ENCODE results near the gene PCDHB11. TPM values are rescaled to one million over a fixed set of nuclear protein-coding genes. Genes with fewer than 3 reads are reported as not detected.
"Not testable (repeated sequence)": the region's sequence is repeated elsewhere in the genome, so short reads cannot be mapped to it uniquely, and the experiment has no call there.

PCDHB11 gene
- total RNA-seq, 2 experiments from 2014 or later: not detected

DNA sequence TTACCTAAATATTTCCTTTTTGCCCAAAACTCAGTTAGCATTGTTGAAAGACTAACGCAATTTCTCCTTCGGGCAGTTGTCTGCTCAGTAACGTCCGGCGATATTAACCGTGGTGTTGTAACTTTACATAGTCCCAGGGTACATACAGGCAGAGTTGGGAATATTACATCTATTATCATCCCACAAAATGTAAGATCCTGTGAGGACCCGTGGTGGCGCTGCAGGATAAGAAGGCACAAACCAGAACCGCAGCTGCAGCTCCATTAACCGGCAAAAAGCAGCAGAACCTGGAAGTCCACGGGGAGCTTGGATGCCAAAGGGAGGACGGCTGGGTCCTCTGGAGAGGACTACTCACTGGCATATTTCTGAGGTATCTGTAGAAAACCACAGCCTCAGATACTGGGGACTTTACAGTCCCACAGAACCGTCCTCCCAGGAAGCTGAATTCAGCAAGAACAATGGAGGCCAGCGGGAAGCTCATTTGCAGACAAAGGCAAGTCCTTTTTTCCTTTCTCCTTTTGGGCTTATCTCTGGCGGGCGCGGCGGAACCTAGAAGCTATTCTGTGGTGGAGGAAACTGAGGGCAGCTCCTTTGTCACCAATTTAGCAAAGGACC lies 21.7 kb upstream of the PCDHB11 start, which contains the start of gene PCDHB8:
Gene PCDHB8, plus strand, starts transcription at position 214 of the 615 bp plus-strand sequence. Its CDS starts 245 bp downstream, at position 459.
- H3K27me3 Mint-ChIP-seq; H3K27ac Mint-ChIP-seq; H3K4me3 Mint-ChIP-seq; H3K36me3 Mint-ChIP-seq; POLR2A ChIA-PET; DNase-seq; H3K9me3 Mint-ChIP-seq; H3K4me1 Mint-ChIP-seq; ATAC-seq (ENCODE audit: low read depth): not testable (repeated sequence)

DNA sequence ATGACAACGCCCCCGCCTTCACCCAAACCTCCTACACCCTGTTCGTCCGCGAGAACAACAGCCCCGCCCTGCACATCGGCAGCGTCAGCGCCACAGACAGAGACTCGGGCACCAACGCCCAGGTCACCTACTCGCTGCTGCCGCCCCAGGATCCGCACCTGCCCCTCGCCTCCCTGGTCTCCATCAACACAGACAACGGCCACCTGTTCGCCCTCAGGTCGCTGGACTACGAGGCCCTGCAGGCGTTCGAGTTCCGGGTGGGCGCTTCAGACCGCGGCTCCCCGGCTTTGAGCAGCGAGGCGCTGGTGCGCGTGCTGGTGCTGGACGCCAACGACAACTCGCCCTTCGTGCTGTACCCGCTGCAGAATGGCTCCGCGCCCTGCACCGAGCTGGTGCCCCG lies 20.1 kb upstream of the PCDHB11 start:
- H3K27me3 Mint-ChIP-seq; H3K27ac Mint-ChIP-seq; H3K4me1 Mint-ChIP-seq; H3K36me3 Mint-ChIP-seq; H3K4me3 Mint-ChIP-seq; POLR2A ChIA-PET; ATAC-seq (ENCODE audit: low read depth); H3K9me3 Mint-ChIP-seq: not testable (repeated sequence)
- DNase-seq: peak; percentile 44

DNA sequence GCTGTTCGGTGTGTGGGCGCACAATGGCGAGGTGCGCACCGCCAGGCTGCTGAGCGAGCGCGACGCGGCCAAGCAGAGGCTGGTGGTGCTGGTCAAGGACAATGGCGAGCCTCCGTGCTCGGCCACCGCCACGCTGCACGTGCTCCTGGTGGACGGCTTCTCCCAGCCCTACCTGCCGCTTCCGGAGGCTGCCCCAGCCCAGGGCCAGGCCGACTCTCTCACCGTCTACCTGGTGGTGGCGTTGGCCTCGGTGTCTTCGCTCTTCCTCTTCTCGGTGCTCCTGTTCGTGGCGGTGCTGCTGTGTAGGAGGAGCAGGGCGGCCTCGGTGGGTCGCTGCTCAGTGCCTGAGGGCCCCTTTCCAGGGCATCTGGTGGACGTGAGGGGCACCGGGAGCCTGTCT lies 19.6 kb upstream of the PCDHB11 start:
- H3K4me1 Mint-ChIP-seq, POLR2A ChIA-PET, H3K36me3 Mint-ChIP-seq: not testable (repeated sequence)

DNA sequence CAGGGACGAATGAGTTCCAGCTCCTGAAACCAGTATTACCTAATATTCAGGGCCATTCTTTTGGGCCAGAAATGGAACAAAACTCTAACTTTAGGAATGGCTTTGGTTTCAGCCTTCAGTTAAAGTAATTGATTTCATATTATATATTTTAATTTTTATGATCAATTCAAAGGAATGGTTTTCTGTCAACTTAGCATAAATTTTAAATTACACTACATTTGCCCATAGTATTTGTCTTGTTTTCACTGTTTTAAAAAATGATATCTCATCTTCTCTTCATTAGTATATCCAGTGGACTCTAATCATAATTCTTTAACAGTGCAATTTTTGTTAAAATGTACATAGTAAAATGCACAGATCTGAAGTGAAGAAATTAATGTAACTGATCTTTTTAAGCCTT lies 19.1 kb upstream of the PCDHB11 start:
- Mint-ChIP-seq H3K27ac (no peak overlapping the region), H3K4me3 (no peak overlapping the region)

More for the DNA sequence above, 19.6 kb upstream of the PCDHB11 start:
- H3K9me3 Mint-ChIP-seq; H3K27ac Mint-ChIP-seq; ATAC-seq (ENCODE audit: low read depth); H3K4me3 Mint-ChIP-seq; DNase-seq: not testable (repeated sequence)
- H3K27me3 Mint-ChIP-seq: peaks cover 12% of the 10 kb centered on the region

DNA sequence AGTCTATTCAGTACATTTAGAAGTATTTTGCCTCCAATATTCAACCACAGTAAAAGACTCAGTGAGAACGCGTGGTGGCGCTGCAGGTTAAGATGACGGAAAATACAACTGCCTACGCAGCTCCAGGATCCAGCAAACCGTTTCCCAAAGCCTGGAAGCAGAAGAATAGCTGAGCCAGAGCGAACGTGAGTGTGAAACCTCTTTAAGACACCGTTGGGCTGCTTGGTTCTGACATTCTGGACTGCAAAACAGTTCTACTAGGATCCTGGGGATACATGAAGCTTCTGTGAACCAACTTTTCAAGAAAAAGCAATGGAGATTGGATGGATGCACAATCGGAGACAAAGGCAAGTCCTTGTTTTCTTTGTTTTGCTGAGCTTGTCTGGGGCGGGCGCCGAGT lies 17.2 kb upstream of the PCDHB11 start, which contains the start of gene PCDHB16:
Gene PCDHB16, plus strand, starts transcription at position 140 of the 400 bp plus-strand sequence. Its CDS starts 173 bp downstream, at position 313.
- peaks cover 16% of the 10 kb centered on the region for H3K27me3 Mint-ChIP-seq
- POLR2A ChIA-PET: no interaction called here
- H3K4me3 Mint-ChIP-seq: no peak within 1 kb of the TSS
- DNase-seq (no peak), ATAC-seq (ENCODE audit: low read depth) (no peak)
- H3K9me3 Mint-ChIP-seq: peaks cover 13% of the 10 kb centered on the region
- no peaks in the 10 kb centered on the region for H3K36me3 Mint-ChIP-seq
- H3K27ac Mint-ChIP-seq: peak within 1 kb of the TSS; percentile 19
- H3K4me1 Mint-ChIP-seq: no peaks in the 10 kb centered on the region

More for the DNA sequence above, 19.1 kb upstream of the PCDHB11 start:
- peaks cover 8% of the 10 kb centered on the region for H3K9me3 Mint-ChIP-seq
- POLR2A ChIA-PET: no interaction called here
- H3K27me3 Mint-ChIP-seq: peaks cover 15% of the 10 kb centered on the region
- no peak for DNase-seq
- H3K4me1 Mint-ChIP-seq: no peaks in the 10 kb centered on the region
- ATAC-seq (ENCODE audit: low read depth): no peak
- no peaks in the 10 kb centered on the region for H3K36me3 Mint-ChIP-seq

DNA sequence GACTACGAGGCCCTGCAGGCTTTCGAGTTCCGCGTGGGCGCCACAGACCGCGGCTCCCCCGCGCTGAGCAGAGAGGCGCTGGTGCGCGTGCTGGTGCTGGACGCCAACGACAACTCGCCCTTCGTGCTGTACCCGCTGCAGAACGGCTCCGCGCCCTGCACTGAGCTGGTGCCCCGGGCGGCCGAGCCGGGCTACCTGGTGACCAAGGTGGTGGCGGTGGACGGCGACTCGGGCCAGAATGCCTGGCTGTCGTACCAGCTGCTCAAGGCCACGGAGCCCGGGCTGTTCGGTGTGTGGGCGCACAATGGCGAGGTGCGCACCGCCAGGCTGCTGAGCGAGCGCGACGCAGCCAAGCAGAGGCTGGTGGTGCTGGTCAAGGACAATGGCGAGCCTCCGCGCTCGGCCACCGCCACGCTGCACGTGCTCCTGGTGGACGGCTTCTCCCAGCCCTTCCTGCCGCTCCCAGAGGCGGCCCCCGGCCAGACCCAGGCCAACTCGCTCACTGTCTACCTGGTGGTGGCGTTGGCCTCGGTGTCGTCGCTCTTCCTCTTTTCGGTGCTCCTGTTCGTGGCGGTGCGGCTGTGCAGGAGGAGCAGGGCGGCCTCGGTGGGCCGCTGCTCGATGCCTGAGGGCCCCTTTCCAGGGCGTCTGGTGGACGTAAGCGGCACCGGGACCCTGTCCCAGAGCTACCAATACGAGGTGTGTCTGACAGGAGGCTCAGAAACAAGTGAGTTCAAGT lies 15.1 kb upstream of the PCDHB11 start:
- Mint-ChIP-seq H3K27me3 (peaks cover 19% of the 10 kb centered on the region), H3K9me3 (peaks cover 20% of the 10 kb centered on the region)
- ATAC-seq (ENCODE audit: low read depth); DNase-seq; H3K27ac Mint-ChIP-seq; H3K4me3 Mint-ChIP-seq; POLR2A ChIA-PET; H3K36me3 Mint-ChIP-seq; H3K4me1 Mint-ChIP-seq: not testable (repeated sequence)

DNA sequence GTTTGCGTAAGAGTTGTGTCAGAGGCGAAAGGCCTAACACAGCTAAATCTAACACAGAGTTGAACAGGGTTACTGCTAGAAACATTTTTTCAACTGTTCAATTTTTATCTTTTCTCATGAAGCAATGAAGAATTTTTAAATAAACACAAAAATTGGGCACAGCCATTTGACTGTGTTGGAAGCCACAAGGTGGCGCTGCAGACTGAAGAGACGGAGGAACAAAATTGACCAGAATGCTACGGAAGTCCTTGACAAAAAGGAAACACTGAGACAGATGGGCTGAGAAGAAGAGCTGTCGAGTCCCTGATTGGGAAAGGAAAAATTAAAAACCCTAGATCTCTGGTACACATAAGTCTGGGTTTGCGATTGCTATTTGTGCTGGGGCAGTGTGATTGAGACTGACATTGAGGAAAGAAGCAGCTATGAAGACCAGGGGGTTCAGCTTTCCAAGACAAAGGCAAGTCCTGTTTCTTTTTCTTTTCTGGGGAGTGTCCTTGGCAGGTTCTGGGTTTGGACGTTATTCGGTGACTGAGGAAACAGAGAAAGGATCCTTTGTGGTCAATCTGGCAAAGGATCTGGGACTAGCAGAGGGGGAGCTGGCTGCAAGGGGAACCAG lies 12.4 kb upstream of the PCDHB11 start, which contains the start of gene PCDHB9:
Gene PCDHB9, plus strand, starts transcription at position 265 of the 616 bp plus-strand sequence. Its CDS starts 158 bp downstream, at position 423.
- Mint-ChIP-seq H3K27me3 (peaks cover 20% of the 10 kb centered on the region), H3K36me3 (no peaks in the 10 kb centered on the region), H3K9me3 (peaks cover 25% of the 10 kb centered on the region), H3K4me3 (no peak within 1 kb of the TSS), H3K4me1 (no peaks in the 10 kb centered on the region), H3K27ac (no peak within 1 kb of the TSS)
- POLR2A ChIA-PET: no interaction called here
- ATAC-seq (ENCODE audit: low read depth) (no peak), DNase-seq (no peak)

DNA sequence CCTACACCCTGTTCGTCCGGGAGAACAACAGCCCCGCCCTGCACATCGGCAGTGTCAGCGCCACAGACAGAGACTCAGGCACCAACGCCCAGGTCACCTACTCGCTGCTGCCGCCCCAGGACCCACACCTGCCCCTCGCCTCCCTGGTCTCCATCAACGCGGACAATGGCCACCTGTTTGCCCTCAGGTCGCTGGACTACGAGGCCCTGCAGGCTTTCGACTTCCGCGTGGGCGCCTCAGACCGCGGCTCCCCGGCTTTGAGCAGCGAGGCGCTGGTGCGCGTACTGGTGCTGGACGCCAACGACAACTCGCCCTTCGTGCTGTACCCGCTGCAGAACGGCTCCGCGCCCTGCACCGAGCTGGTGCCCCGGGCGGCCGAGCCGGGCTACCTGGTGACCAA lies 10.7 kb upstream of the PCDHB11 start:
- DNase-seq; H3K36me3 Mint-ChIP-seq; ATAC-seq (ENCODE audit: low read depth); POLR2A ChIA-PET; H3K4me1 Mint-ChIP-seq; H3K27ac Mint-ChIP-seq; H3K4me3 Mint-ChIP-seq: not testable (repeated sequence)
- H3K27me3 Mint-ChIP-seq: peaks cover 16% of the 10 kb centered on the region
- peaks cover 29% of the 10 kb centered on the region for H3K9me3 Mint-ChIP-seq

DNA sequence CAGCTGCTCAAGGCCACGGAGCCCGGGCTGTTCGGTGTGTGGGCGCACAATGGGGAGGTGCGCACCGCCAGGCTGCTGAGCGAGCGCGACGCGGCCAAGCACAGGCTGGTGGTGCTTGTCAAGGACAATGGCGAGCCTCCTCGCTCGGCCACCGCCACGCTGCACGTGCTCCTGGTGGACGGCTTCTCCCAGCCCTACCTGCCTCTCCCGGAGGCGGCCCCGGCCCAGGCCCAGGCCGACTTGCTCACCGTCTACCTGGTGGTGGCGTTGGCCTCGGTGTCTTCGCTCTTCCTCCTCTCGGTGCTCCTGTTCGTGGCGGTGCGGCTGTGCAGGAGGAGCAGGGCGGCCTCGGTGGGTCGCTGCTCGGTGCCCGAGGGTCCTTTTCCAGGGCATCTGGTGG lies 10.3 kb upstream of the PCDHB11 start:
- Mint-ChIP-seq H3K9me3 (peaks cover 29% of the 10 kb centered on the region), H3K27me3 (peaks cover 16% of the 10 kb centered on the region)
- H3K4me1 Mint-ChIP-seq; H3K36me3 Mint-ChIP-seq; POLR2A ChIA-PET; DNase-seq; H3K4me3 Mint-ChIP-seq; H3K27ac Mint-ChIP-seq; ATAC-seq (ENCODE audit: low read depth): not testable (repeated sequence)

DNA sequence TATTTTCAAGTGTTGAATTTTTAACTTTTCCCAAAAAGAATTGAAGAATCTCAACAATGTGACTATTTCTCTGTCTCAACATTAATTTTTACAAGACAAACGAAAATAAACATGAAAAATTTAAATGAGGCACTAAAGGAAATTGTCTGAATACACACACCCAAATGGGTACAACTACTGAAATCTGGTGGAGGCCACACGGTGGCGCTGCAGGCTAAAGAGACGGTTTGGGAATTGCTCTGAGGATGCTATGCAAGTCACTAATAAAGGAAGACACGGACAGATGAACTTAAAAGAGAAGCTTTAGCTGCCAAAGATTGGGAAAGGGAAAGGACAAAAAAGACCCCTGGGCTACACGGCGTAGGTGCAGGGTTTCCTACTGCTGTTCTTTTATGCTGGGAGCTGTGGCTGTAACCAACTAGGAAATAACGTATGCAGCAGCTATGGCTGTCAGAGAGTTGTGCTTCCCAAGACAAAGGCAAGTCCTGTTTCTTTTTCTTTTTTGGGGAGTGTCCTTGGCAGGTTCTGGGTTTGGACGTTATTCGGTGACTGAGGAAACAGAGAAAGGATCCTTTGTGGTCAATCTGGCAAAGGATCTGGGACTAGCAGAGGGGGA lies 7.2 kb upstream of the PCDHB11 start, which contains the start of gene PCDHB10:
Gene PCDHB10, plus strand, starts transcription at position 244 of the 616 bp plus-strand sequence. Its CDS starts 200 bp downstream, at position 444.
- H3K27me3 Mint-ChIP-seq: peaks cover 8% of the 10 kb centered on the region
- no peak within 1 kb of the TSS for H3K4me3 Mint-ChIP-seq
- no peak within 1 kb of the TSS for H3K27ac Mint-ChIP-seq
- no peaks in the 10 kb centered on the region for H3K4me1 Mint-ChIP-seq
- POLR2A ChIA-PET: no interaction called here
- H3K9me3 Mint-ChIP-seq: peaks cover 26% of the 10 kb centered on the region
- DNase-seq (peak; percentile 41), ATAC-seq (ENCODE audit: low read depth) (no peak)
- H3K36me3 Mint-ChIP-seq: peaks cover 1% of the 10 kb centered on the region

DNA sequence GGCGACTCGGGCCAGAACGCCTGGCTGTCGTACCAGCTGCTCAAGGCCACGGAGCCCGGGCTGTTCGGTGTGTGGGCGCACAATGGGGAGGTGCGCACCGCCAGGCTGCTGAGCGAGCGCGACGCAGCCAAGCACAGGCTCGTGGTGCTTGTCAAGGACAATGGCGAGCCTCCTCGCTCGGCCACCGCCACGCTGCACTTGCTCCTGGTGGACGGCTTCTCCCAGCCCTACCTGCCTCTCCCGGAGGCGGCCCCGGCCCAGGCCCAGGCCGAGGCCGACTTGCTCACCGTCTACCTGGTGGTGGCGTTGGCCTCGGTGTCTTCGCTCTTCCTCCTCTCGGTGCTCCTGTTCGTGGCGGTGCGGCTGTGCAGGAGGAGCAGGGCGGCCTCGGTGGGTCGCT lies 5.1 kb upstream of the PCDHB11 start:
- H3K27ac Mint-ChIP-seq; ATAC-seq (ENCODE audit: low read depth); H3K4me3 Mint-ChIP-seq; H3K4me1 Mint-ChIP-seq; DNase-seq; H3K27me3 Mint-ChIP-seq; POLR2A ChIA-PET; H3K36me3 Mint-ChIP-seq: not testable (repeated sequence)
- H3K9me3 Mint-ChIP-seq: peaks cover 22% of the 10 kb centered on the region

DNA sequence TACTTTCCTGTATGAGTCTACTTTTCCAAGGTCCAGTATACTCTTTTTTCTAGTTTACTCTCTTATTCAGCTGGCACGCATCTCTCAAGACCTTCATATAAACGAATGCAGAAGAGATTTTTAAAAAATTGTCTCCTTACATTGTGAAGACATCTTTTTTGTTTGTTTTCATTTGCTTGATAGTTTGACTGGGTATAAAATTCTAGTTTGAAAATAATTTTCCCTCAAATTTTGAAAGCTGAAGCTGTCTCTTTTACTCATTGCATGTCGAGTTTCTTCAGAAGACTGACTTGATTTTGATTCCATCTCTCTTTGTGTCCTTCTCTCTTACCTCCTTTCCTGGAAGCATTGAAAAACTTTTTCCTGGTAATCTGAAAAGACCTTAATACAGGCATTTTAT lies 3.1 kb upstream of the PCDHB11 start:
- ATAC-seq (ENCODE audit: low read depth): no peak
- Mint-ChIP-seq H3K27me3 (peaks cover 8% of the 10 kb centered on the region), H3K9me3 (peaks cover 30% of the 10 kb centered on the region)

DNA sequence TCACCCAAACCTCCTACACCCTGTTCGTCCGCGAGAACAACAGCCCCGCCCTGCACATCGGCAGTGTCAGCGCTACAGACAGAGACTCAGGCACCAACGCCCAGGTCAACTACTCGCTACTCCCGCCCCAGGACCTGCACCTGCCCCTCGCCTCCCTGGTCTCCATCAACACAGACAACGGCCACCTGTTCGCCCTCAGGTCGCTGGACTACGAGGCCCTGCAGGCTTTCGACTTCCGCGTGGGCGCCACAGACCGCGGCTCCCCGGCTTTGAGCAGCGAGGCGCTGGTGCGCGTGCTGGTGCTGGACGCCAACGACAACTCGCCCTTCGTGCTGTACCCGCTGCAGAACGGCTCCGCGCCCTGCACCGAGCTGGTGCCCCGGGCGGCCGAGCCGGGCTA lies 1.7 kb downstream of the PCDHB11 start:
- ATAC-seq (ENCODE audit: low read depth); H3K36me3 Mint-ChIP-seq; POLR2A ChIA-PET; H3K4me3 Mint-ChIP-seq; H3K27me3 Mint-ChIP-seq; H3K4me1 Mint-ChIP-seq; DNase-seq; H3K27ac Mint-ChIP-seq: not testable (repeated sequence)
- H3K9me3 Mint-ChIP-seq: peaks cover 19% of the 10 kb centered on the region

More for the DNA sequence above, 3.1 kb upstream of the PCDHB11 start:
- Mint-ChIP-seq H3K36me3 (peaks cover 1% of the 10 kb centered on the region), H3K4me3 (no peak overlapping the region), H3K27ac (no peak overlapping the region), H3K4me1 (no peaks in the 10 kb centered on the region)
- DNase-seq: no peak
- POLR2A ChIA-PET: no interaction called here
